IgD-negative memory B cell (primary cell): ENCODE data around the gene CCDC158. TPM values are rescaled to one million over a fixed set of nuclear protein-coding genes. Genes with fewer than 3 reads are reported as not detected.

Experiments used
- H3K27ac Mint-ChIP-seq, 3 donors: one replicate each; pipeline ENCODE4 v1.8.0; 2020 to 2022; ENCODE audit warnings: mild to moderate bottlenecking in 3 of 3, mixed read lengths in 3 of 3, moderate library complexity in 1 of 3
- H3K27me3 Mint-ChIP-seq: one replicate; pipeline ENCODE4 v1.8.0; 2021; ENCODE audit warnings: mixed read lengths
- H3K36me3 Mint-ChIP-seq: one replicate; pipeline ENCODE4 v1.8.0; 2020; ENCODE audit warnings: mild to moderate bottlenecking, mixed read lengths
- H3K4me1 Mint-ChIP-seq, 3 donors: one replicate each; pipeline ENCODE4 v1.8.0; 2020 to 2022; ENCODE audit warnings: mixed read lengths in 3 of 3, mild to moderate bottlenecking in 1 of 3
- H3K4me3 Mint-ChIP-seq, 4 donors: one replicate each; pipeline ENCODE4 v1.8.0; 2020 to 2022; ENCODE audit warnings: mild to moderate bottlenecking in 4 of 4, mixed read lengths in 4 of 4, moderate library complexity in 3 of 4
- H3K9me3 Mint-ChIP-seq, 3 donors: one replicate each; pipeline ENCODE4 v1.8.0; 2020 to 2021; ENCODE audit warnings: mixed read lengths in 3 of 3, mild to moderate bottlenecking in 1 of 3
- polyA plus RNA-seq: library from polyadenylated mRNA; unstranded; fragments of 300-500 nt; fragmentation: Illumina TruSeq; gene quantifications from one replicate; pipeline ENCODE4 v1.2.3, GENCODE V29; 2021

CCDC158 gene
- polyA plus RNA-seq, 1 donor from 2014 or later, result not detected

DNA sequence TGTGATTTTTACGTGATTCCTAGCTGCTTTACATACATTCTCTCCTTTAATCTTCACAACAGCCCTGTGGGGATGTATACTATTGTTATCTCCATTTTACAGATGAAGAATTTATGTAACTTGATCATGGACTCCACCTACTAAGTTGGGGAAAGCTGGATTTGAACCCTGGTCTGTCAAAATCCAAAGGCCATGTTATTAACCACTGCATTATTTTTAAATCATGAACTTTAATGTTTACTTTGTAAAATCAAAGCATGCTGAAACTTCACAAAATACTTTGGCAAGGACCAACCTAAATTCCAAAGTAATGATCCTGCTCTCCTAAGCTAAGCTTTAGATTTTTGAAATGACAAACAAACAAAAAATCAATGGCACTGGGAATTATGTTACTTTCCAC, 143.3 kb downstream of the CCDC158 start:
- Mint-ChIP-seq H3K27ac (peak overlapping the region in 1 of 3 donors; percentile 51), H3K4me1 (no peaks in the 10 kb centered on the region), H3K36me3 (no peaks in the 10 kb centered on the region), H3K4me3 (no peak overlapping the region), H3K27me3 (peaks cover 18% of the 10 kb centered on the region), H3K9me3 (no peaks in the 10 kb centered on the region)

GRCh38 chr4:76276813-76277212, 144.1 kb downstream of the CCDC158 start:
- Mint-ChIP-seq H3K27ac (no peak overlapping the region), H3K36me3 (no peaks in the 10 kb centered on the region), H3K4me3 (no peak overlapping the region), H3K4me1 (no peaks in the 10 kb centered on the region), H3K9me3 (no peaks in the 10 kb centered on the region), H3K27me3 (peaks cover 19% of the 10 kb centered on the region)

DNA sequence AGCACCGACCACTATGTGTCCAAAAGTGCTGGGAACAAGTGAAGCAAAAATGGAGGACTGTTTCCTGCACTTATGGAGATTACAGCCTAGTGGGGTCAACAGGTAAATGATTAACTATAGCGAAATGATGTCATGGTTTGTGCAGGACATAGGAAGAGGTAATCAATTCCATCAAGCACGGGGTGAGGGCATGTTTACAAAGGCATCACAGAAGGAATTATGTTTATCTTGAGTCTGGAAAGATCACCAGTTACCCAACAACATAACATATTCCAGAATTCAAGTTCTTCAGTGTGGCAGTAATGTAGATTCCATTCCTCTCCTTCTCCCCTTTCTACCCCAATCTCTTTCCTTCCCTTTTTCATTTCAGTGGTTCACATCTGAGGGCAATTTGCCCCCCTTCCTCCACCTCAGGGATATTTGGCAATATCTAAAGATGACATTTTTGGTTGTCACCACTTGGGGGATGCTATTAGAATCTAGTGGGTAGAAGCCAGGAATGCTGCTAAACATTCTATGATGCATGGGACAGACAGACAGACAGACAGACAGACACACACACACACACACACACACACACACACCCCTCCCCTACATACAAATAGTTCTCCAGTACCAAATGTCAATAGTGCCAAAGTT, 145.3 kb downstream of the CCDC158 start:
- no peaks in the 10 kb centered on the region for H3K36me3 Mint-ChIP-seq
- H3K27me3 Mint-ChIP-seq, result peaks cover 19% of the 10 kb centered on the region
- no peak overlapping the region for H3K27ac Mint-ChIP-seq
- H3K4me3 Mint-ChIP-seq, result no peak overlapping the region
- no peaks in the 10 kb centered on the region for H3K9me3 Mint-ChIP-seq
- no peaks in the 10 kb centered on the region for H3K4me1 Mint-ChIP-seq

GRCh38 chr4:76272999-76273398, 147.9 kb downstream of the CCDC158 start:
- H3K36me3 Mint-ChIP-seq, result no peaks in the 10 kb centered on the region
- H3K27me3 Mint-ChIP-seq, result peaks cover 14% of the 10 kb centered on the region
- H3K4me1 Mint-ChIP-seq, result no peaks in the 10 kb centered on the region
- H3K27ac Mint-ChIP-seq, result no peak overlapping the region
- no peaks in the 10 kb centered on the region for H3K9me3 Mint-ChIP-seq
- H3K4me3 Mint-ChIP-seq, result no peak overlapping the region

DNA sequence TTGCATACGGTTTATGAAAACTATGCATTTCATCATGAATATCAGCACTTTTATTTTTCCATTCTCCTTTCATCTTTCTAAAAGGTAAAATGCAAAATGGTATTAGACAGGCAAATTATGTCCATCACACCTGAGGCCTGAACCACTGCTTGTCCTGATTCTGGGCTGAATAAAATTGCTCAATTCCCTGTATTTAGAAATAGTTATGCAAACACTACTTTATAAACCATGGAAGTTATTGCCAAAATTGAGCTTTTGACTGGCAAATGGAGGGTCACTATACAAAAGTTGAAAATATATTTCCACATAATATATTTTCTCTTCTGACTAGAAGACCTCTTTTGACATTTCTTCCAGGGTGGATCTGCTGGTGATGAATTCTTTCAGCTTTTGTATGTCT, 148.4 kb downstream of the CCDC158 start:
- Mint-ChIP-seq H3K9me3 (no peaks in the 10 kb centered on the region), H3K4me3 (no peak overlapping the region), H3K4me1 (no peaks in the 10 kb centered on the region), H3K36me3 (no peaks in the 10 kb centered on the region), H3K27me3 (peaks cover 14% of the 10 kb centered on the region), H3K27ac (no peak overlapping the region)

DNA sequence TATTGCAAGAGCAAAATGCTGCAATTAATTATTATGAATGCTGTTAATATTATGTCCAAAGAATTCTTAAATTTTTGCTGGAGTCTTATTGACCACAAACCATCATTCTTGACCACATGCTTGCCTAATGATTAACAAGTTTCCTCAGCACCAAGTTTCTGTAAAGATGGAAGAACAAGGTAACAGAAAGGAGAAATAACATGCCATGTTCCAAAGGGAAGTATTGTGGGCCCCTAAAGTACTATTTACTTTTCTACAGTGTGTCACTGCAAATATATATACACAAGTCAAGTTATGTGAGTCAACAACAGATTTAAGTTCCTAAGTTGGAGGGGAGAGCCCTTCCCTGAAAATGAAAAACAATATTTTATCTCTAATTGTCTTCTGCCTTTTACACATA, 148.9 kb downstream of the CCDC158 start:
- peaks cover 14% of the 10 kb centered on the region for H3K27me3 Mint-ChIP-seq
- H3K4me1 Mint-ChIP-seq, result no peaks in the 10 kb centered on the region
- no peak overlapping the region for H3K27ac Mint-ChIP-seq
- H3K9me3 Mint-ChIP-seq, result no peaks in the 10 kb centered on the region
- no peaks in the 10 kb centered on the region for H3K36me3 Mint-ChIP-seq
- no peak overlapping the region for H3K4me3 Mint-ChIP-seq

DNA sequence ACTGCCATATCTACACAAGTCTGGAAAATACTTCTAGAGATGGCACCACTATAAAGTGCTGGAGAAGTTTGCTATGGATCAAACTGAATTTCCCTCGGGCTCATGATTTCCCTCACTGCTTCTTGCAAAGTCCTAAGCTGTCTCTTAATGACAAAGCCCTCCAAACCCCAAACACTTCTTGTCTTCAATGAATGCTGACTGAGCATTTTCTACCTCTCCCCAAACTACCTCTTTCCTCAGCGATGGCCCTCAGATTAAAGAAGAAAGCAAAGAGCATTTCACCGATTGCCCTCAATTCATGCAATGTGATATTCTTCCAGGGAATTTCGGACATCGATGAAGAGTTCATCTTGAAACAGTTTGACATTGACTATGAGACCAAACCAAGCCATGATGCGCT, 149.7 kb downstream of the CCDC158 start:
- Mint-ChIP-seq H3K27ac (no peak overlapping the region), H3K36me3 (no peaks in the 10 kb centered on the region), H3K9me3 (no peaks in the 10 kb centered on the region), H3K4me3 (no peak overlapping the region), H3K27me3 (peaks cover 7% of the 10 kb centered on the region), H3K4me1 (no peaks in the 10 kb centered on the region)

DNA sequence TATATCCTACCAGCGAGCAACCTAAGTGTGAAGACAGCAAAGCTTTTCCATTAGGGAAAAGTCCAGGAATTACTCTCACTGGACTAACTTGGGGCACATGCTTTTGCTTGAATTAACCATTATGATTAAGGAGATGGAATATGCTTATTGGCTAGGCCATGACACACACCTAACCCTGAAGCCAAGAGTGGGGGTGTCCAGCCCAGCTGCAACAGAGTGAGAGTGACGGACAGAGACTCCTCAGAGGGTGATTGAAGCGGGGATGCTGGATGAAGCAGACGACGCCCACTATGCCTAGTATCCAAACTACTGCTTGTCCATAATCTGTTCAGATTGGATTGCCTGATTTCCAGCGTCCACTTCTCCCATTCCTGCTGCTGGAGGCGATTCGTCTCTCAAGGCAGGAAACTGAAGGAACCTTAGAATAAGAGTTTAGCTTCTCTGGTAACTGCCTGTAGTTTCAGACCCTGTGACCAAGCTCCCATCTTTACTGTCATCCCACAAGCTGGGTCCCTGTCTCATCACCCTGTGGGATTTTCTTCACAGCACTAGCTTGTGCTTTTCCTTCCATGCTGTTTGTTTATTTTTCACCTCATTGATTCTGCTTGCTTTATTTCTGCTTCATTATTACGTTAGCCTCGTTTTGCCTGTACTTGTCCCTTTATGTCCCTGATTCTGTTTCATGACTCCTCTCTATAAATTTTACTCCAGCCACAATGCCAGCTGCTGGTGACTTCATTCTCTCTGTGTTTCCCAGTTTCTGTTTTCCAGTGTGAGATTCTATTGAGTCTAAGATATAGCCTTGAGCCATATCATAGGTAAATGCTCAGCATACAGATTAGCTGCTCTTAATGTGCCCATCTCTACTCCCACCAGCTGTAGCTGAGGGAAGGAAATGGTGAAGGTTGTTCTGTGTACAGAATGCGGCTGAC, 150.4 kb downstream of the CCDC158 start:
- H3K4me1 Mint-ChIP-seq, result no peaks in the 10 kb centered on the region
- peaks cover 3% of the 10 kb centered on the region for H3K27me3 Mint-ChIP-seq
- H3K36me3 Mint-ChIP-seq, result no peaks in the 10 kb centered on the region
- no peak overlapping the region for H3K4me3 Mint-ChIP-seq
- H3K27ac Mint-ChIP-seq, result peak overlapping the region in 1 of 3 donors; percentile 23
- H3K9me3 Mint-ChIP-seq, result no peaks in the 10 kb centered on the region

GRCh38 chr4:76267811-76268210, 153.1 kb downstream of the CCDC158 start:
- no peaks in the 10 kb centered on the region for H3K9me3 Mint-ChIP-seq
- H3K27me3 Mint-ChIP-seq, result peaks cover 2% of the 10 kb centered on the region
- no peaks in the 10 kb centered on the region for H3K36me3 Mint-ChIP-seq
- H3K4me3 Mint-ChIP-seq, result no peak overlapping the region
- H3K27ac Mint-ChIP-seq, result no peak overlapping the region
- H3K4me1 Mint-ChIP-seq, result no peaks in the 10 kb centered on the region

- H3K36me3 Mint-ChIP-seq, result no peaks in the 10 kb centered on the region
- H3K4me1 Mint-ChIP-seq, result no peaks in the 10 kb centered on the region
- no peaks in the 10 kb centered on the region for H3K9me3 Mint-ChIP-seq
- H3K27me3 Mint-ChIP-seq, result no peaks in the 10 kb centered on the region
- H3K4me3 Mint-ChIP-seq, result no peak overlapping the region
- no peak overlapping the region for H3K27ac Mint-ChIP-seq
Observed at GRCh38 chr4:76266627-76267026, 154.3 kb downstream of the CCDC158 start.

- H3K9me3 Mint-ChIP-seq, result no peaks in the 10 kb centered on the region
- no peak overlapping the region for H3K4me3 Mint-ChIP-seq
- H3K36me3 Mint-ChIP-seq, result no peaks in the 10 kb centered on the region
- no peak overlapping the region for H3K27ac Mint-ChIP-seq
- no peaks in the 10 kb centered on the region for H3K4me1 Mint-ChIP-seq
- no peaks in the 10 kb centered on the region for H3K27me3 Mint-ChIP-seq
Observed at GRCh38 chr4:76265631-76266218, 155.2 kb downstream of the CCDC158 start.

Other genes starting within 250 kb of the CCDC158 start
- 12.2 TPM for gene SCARB2, start 207.3 kb downstream of the CCDC158 start, polyA plus RNA-seq
- gene FAM47E, start 169.4 kb downstream of the CCDC158 start, polyA plus RNA-seq, result not detected
- gene STBD1, start 114.4 kb downstream of the CCDC158 start, polyA plus RNA-seq, result not detected
- gene SHROOM3, start 14.1 kb upstream of the CCDC158 start, polyA plus RNA-seq, result not detected